GM23338 (cell line): ENCODE measurements around the gene C13orf46. TPM values are rescaled to one million over a fixed set of nuclear protein-coding genes. Genes with fewer than 3 reads are reported as not detected.

Source experiments
- ATAC-seq: fragments of 200-7000 bp; cut with Tn5 transposase; 3 replicates; pipeline ENCODE4 v1.9.1; 2020
- DNase-seq: peaks from one replicate; pipeline ENCODE4 v3.0.0-alpha.2; 2015; ENCODE audit warnings: low spot score
- H2AFZ ChIP-seq: fragments of 200-600 bp; sonication (generic); 2 replicates; pipeline ENCODE4 v1.8.0; 2016; ENCODE audit warnings: antibody characterized with exemption, mild to moderate bottlenecking, moderate library complexity
- H3F3A ChIP-seq: fragments of 200-600 bp; sonication (generic); replicated peaks from 2 replicates; pipeline ENCODE4 v1.8.0; 2017; ENCODE audit warnings: antibody characterized with exemption, mixed run types, low read depth
- H3K27ac ChIP-seq: fragments of 200-600 bp; sonication (generic); 2 replicates; pipeline ENCODE4 v1.6.1; 2016; ENCODE audit warnings: low read depth
- H3K27me3 ChIP-seq: fragments of 200-600 bp; sonication (generic); 2 replicates; pipeline ENCODE4 v1.8.0; 2016; ENCODE audit warnings: mild to moderate bottlenecking, mixed run types, moderate library complexity; ENCODE audit not compliant: insufficient read depth
- H3K36me3 ChIP-seq: fragments of 200-600 bp; sonication (generic); 2 replicates; pipeline ENCODE4 v1.8.0; 2016; ENCODE audit warnings: mild to moderate bottlenecking; ENCODE audit not compliant: insufficient read depth
- H3K4me1 ChIP-seq: fragments of 200-600 bp; sonication (generic); 2 replicates; pipeline ENCODE4 v1.8.0; 2016; ENCODE audit warnings: mild to moderate bottlenecking, moderate library complexity; ENCODE audit not compliant: insufficient read depth
- H3K4me2 ChIP-seq: fragments of 200-600 bp; sonication (generic); 2 replicates; pipeline ENCODE4 v1.7.1; 2017; ENCODE audit warnings: mixed run types
- H3K4me3 ChIP-seq: fragments of 200-600 bp; sonication (generic); 2 replicates; pipeline ENCODE4 v1.6.1; 2016; ENCODE audit warnings: mixed run types
- H3K79me2 ChIP-seq: fragments of 200-600 bp; sonication (generic); replicated peaks from 2 replicates; pipeline ENCODE4 v1.8.0; 2017; ENCODE audit warnings: mild to moderate bottlenecking; ENCODE audit not compliant: insufficient read depth
- H3K9me2 ChIP-seq: fragments of 200-600 bp; sonication (generic); 2 replicates; pipeline ENCODE4 v1.8.0; 2017; ENCODE audit not compliant: insufficient read depth
- H4K20me1 ChIP-seq: fragments of 200-600 bp; sonication (generic); replicated peaks from 2 replicates; pipeline ENCODE4 v1.8.0; 2017; ENCODE audit warnings: mild to moderate bottlenecking; ENCODE audit not compliant: insufficient read depth
- H3K27ac Mint-ChIP-seq: 2 replicates; pipeline ENCODE4 v1.8.0; 2020; ENCODE audit warnings: inconsistent platforms, mild to moderate bottlenecking, moderate library complexity, mixed read lengths
- H3K27me3 Mint-ChIP-seq: 3 replicates; pipeline ENCODE4 v1.8.0; 2022; ENCODE audit warnings: low read depth, mild to moderate bottlenecking, moderate library complexity, mixed read lengths, inconsistent platforms; ENCODE audit not compliant: insufficient read depth, poor library complexity
- H3K36me3 Mint-ChIP-seq: 3 replicates; pipeline ENCODE4 v1.8.0; 2021; ENCODE audit warnings: low read depth, mild to moderate bottlenecking, inconsistent platforms, moderate library complexity, mixed read lengths
- H3K4me1 Mint-ChIP-seq: 3 replicates; pipeline ENCODE4 v1.8.0; 2020; ENCODE audit warnings: mild to moderate bottlenecking, inconsistent platforms, mixed read lengths
- H3K4me3 Mint-ChIP-seq: 3 replicates; pipeline ENCODE4 v1.8.0; 2021; ENCODE audit warnings: moderate library complexity, mild to moderate bottlenecking, inconsistent platforms, mixed read lengths
- H3K9me3 Mint-ChIP-seq: 3 replicates; pipeline ENCODE4 v1.8.0; 2020; ENCODE audit warnings: moderate library complexity, mild to moderate bottlenecking, inconsistent platforms, mixed read lengths
- EZH2 ChIP-seq: fragments of 200-600 bp; sonication (generic); IDR thresholded peaks from one replicate; pipeline ENCODE4 v1.8.0; 2017; ENCODE audit warnings: antibody characterized with exemption, mild to moderate bottlenecking, low read depth; ENCODE audit not compliant: unreplicated experiment
- EZH2phosphoT487 ChIP-seq: fragments of 200-600 bp; sonication (generic); IDR thresholded peaks from one replicate; pipeline ENCODE4 v1.8.1; 2018; ENCODE audit warnings: antibody characterized with exemption; ENCODE audit not compliant: unreplicated experiment
- JUNB ChIP-seq: IDR thresholded peaks from one replicate; pipeline ENCODE4 v1.6.1; 2016; ENCODE audit warnings: antibody characterized with exemption; ENCODE audit not compliant: unreplicated experiment
- NANOG ChIP-seq: IDR thresholded peaks from 2 replicates; pipeline ENCODE4 v1.6.1; 2016; ENCODE audit warnings: antibody characterized with exemption, borderline replicate concordance
- POLR2AphosphoS5 ChIP-seq: IDR thresholded peaks from 2 replicates; pipeline ENCODE4 v1.6.1; 2016; ENCODE audit warnings: antibody characterized with exemption, low read depth
- STAT1 ChIP-seq: IDR thresholded peaks from one replicate; pipeline ENCODE4 v1.6.1; 2016; ENCODE audit warnings: antibody characterized with exemption; ENCODE audit not compliant: unreplicated experiment
- ZNF114 ChIP-seq: fragments of 250-450 bp; sonication (Bioruptor Pico); IDR thresholded peaks from 2 replicates; pipeline ENCODE4 v1.5.0; 2020; ENCODE audit warnings: mild to moderate bottlenecking, moderate library complexity
- ZNF331 ChIP-seq: fragments of 250-450 bp; sonication (Bioruptor Pico); IDR thresholded peaks from 2 replicates; pipeline ENCODE4 v1.5.0; 2020; ENCODE audit warnings: low read depth, mild to moderate bottlenecking, moderate library complexity
- polyA plus RNA-seq: library from polyadenylated mRNA; unstranded; fragments of >200 nt; fragmentation: Nextera tagmentation; extraction: Ambion mirVana; gene quantifications from 2 replicates; pipeline ENCODE4 v1.2.1, GENCODE V29; 2016
- total RNA-seq: library from RNA; depleted of rRNA; stranded (reverse); fragments of >200 nt; shearing (Covaris generic); gene quantifications from 2 replicates; pipeline ENCODE4 v1.2.3, GENCODE V29; 2014
- TF ChIP-seq, protein P1 (sequence below): fragments of 250-450 bp; sonication (Bioruptor Pico); IDR thresholded peaks from 2 replicates; pipeline ENCODE4 v1.5.0; 2020; ENCODE audit warnings: mild to moderate bottlenecking, moderate library complexity
- TF ChIP-seq, protein P2 (sequence below), 2 experiments: fragments of 200-600 bp in 1 of 2; sonication (generic) in 1 of 2; conservative IDR thresholded peaks; 2 replicates each; pipeline versions ENCODE4 v1.5.1 to v1.6.1; 2016 to 2017; ENCODE audit warnings: antibody characterized with exemption in 2 of 2, low read depth in 2 of 2, mild to moderate bottlenecking in 2 of 2, moderate library complexity in 1 of 2
- TF ChIP-seq, protein P3 (sequence below): IDR thresholded peaks from 2 replicates; pipeline ENCODE4 v1.6.1; 2016; ENCODE audit warnings: antibody characterized with exemption

The C13orf46 gene
- total and polyA plus RNA-seq, 2 experiments from 2014 or later = 0.44 to 1.5 TPM

DNA sequence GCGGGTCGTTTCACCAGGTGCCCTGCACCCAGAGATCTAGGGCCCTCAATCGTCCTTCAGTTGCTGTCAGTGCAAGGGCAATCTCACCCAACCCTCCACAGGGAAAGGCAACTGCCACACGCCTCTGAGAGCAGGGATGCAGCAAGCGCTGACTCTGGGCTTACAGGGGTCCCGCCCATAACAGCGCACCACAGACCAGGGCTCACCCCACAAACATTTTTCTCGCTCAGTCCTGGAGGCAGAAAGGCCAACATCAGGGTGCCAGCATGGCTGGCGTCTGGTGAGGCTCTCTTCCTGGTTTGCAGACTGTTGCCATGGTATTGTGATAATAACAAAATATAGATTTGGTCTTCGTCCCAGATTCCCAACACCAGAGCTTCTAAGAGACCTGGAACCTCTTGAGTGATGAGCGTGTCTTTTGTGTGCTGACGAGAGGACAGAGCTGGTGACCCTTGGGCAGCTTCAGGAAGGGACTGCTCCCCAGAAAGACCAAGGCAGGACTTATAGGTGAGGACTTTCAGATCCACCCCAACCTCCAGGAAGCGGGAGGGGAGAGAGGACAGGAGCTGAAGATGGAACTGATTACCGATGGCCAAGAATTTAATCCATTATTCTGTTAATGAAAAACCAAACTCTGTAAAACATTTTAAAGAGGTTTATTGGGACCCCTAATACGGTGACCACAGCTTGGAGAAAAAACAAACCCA, 51.3 kb downstream of the C13orf46 start (continued):
- TF ChIP-seq, protein P1, sequence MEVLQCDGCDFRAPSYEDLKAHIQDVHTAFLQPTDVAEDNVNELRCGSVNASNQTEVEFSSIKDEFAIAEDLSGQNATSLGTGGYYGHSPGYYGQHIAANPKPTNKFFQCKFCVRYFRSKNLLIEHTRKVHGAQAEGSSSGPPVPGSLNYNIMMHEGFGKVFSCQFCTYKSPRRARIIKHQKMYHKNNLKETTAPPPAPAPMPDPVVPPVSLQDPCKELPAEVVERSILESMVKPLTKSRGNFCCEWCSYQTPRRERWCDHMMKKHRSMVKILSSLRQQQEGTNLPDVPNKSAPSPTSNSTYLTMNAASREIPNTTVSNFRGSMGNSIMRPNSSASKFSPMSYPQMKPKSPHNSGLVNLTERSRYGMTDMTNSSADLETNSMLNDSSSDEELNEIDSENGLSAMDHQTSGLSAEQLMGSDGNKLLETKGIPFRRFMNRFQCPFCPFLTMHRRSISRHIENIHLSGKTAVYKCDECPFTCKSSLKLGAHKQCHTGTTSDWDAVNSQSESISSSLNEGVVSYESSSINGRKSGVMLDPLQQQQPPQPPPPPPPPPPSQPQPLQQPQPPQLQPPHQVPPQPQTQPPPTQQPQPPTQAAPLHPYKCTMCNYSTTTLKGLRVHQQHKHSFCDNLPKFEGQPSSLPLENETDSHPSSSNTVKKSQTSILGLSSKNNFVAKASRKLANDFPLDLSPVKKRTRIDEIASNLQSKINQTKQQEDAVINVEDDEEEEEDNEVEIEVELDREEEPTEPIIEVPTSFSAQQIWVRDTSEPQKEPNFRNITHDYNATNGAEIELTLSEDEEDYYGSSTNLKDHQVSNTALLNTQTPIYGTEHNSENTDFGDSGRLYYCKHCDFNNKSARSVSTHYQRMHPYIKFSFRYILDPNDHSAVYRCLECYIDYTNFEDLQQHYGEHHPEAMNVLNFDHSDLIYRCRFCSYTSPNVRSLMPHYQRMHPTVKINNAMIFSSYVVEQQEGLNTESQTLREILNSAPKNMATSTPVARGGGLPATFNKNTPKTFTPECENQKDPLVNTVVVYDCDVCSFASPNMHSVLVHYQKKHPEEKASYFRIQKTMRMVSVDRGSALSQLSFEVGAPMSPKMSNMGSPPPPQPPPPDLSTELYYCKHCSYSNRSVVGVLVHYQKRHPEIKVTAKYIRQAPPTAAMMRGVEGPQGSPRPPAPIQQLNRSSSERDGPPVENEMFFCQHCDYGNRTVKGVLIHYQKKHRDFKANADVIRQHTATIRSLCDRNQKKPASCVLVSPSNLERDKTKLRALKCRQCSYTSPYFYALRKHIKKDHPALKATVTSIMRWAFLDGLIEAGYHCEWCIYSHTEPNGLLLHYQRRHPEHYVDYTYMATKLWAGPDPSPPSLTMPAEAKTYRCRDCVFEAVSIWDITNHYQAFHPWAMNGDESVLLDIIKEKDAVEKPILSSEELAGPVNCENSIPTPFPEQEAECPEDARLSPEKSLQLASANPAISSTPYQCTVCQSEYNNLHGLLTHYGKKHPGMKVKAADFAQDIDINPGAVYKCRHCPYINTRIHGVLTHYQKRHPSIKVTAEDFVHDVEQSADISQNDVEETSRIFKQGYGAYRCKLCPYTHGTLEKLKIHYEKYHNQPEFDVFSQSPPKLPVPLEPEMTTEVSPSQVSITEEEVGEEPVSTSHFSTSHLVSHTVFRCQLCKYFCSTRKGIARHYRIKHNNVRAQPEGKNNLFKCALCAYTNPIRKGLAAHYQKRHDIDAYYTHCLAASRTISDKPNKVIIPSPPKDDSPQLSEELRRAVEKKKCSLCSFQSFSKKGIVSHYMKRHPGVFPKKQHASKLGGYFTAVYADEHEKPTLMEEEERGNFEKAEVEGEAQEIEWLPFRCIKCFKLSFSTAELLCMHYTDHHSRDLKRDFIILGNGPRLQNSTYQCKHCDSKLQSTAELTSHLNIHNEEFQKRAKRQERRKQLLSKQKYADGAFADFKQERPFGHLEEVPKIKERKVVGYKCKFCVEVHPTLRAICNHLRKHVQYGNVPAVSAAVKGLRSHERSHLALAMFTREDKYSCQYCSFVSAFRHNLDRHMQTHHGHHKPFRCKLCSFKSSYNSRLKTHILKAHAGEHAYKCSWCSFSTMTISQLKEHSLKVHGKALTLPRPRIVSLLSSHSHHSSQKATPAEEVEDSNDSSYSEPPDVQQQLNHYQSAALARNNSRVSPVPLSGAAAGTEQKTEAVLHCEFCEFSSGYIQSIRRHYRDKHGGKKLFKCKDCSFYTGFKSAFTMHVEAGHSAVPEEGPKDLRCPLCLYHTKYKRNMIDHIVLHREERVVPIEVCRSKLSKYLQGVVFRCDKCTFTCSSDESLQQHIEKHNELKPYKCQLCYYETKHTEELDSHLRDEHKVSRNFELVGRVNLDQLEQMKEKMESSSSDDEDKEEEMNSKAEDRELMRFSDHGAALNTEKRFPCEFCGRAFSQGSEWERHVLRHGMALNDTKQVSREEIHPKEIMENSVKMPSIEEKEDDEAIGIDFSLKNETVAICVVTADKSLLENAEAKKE = no peak
- TF ChIP-seq ZNF331 = no peak
- TF ChIP-seq, protein P2, sequence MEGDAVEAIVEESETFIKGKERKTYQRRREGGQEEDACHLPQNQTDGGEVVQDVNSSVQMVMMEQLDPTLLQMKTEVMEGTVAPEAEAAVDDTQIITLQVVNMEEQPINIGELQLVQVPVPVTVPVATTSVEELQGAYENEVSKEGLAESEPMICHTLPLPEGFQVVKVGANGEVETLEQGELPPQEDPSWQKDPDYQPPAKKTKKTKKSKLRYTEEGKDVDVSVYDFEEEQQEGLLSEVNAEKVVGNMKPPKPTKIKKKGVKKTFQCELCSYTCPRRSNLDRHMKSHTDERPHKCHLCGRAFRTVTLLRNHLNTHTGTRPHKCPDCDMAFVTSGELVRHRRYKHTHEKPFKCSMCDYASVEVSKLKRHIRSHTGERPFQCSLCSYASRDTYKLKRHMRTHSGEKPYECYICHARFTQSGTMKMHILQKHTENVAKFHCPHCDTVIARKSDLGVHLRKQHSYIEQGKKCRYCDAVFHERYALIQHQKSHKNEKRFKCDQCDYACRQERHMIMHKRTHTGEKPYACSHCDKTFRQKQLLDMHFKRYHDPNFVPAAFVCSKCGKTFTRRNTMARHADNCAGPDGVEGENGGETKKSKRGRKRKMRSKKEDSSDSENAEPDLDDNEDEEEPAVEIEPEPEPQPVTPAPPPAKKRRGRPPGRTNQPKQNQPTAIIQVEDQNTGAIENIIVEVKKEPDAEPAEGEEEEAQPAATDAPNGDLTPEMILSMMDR (conservative IDR thresholded peaks at IDR 0.05; ENCODE audit: low read depth in 2 of 2) = no peak
- no peak for TF ChIP-seq POLR2AphosphoS5

DNA sequence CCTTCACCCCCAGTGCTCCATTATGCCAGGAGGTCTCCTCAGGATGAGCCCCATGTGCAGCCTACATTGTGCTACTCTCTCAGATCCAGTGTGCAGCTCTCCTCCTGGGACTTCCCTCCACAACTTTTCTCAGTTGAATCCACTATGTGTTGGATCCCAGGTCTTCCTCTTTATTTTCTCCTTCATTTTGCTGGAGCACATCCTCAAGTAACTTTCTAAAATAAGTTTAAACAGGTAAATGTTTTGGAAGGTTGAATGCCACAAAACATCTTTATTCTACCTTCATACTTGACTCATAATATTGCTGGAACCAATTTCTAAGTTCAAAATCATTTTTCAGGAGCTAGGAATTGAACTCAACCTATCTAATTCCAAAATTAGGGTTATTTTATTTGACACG, 52.1 kb downstream of the C13orf46 start:
- Histone ChIP-seq H3K4me1 (no peaks in the 10 kb centered on the region), H3K9me2 (no peaks in the 10 kb centered on the region), H3K4me3 (no peak overlapping the region), H3K79me2 (no peaks in the 10 kb centered on the region), H3K36me3 (no peaks in the 10 kb centered on the region), H3F3A (no peaks in the 10 kb centered on the region), H4K20me1 (no peaks in the 10 kb centered on the region), H2AFZ (no peak overlapping the region), H3K27me3 (no peaks in the 10 kb centered on the region), H3K4me2 (no peak overlapping the region), H3K27ac (no peak overlapping the region)
- H3K36me3 Mint-ChIP-seq = no peaks in the 10 kb centered on the region; the same call in 1 of the 3 replicates
- H3K27me3 Mint-ChIP-seq = peaks cover 9% of the 10 kb centered on the region
- ATAC-seq (no peak), DNase-seq (no peak)
- H3K27ac Mint-ChIP-seq = no peak overlapping the region
- peaks cover 11% of the 10 kb centered on the region for H3K9me3 Mint-ChIP-seq
- H3K4me1 Mint-ChIP-seq = peaks cover 7% of the 10 kb centered on the region
- H3K4me3 Mint-ChIP-seq = no peak overlapping the region
- TF ChIP-seq, protein P3, sequence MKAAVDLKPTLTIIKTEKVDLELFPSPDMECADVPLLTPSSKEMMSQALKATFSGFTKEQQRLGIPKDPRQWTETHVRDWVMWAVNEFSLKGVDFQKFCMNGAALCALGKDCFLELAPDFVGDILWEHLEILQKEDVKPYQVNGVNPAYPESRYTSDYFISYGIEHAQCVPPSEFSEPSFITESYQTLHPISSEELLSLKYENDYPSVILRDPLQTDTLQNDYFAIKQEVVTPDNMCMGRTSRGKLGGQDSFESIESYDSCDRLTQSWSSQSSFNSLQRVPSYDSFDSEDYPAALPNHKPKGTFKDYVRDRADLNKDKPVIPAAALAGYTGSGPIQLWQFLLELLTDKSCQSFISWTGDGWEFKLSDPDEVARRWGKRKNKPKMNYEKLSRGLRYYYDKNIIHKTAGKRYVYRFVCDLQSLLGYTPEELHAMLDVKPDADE = no peak
- no peak for TF ChIP-seq EZH2
- no peak for TF ChIP-seq POLR2AphosphoS5
- TF ChIP-seq ZNF114 = no peak
- TF ChIP-seq EZH2phosphoT487 = no peak
- no peak for TF ChIP-seq STAT1
- TF ChIP-seq JUNB = no peak
- TF ChIP-seq NANOG = no peak
